GM21825 (cell line): ENCODE results near the gene RB1.

Source experiments
- ATAC-seq: cut with Tn5 transposase; IDR thresholded peaks from one replicate; pipeline ENCODE4 v1.9.1; 2021; ENCODE audit warnings: mild to moderate bottlenecking, moderate library complexity; ENCODE audit not compliant: unreplicated experiment

The RB1 gene

GRCh38 chr13:48526286-48526685, 222.7 kb downstream of the RB1 start:
- no peak for ATAC-seq

DNA sequence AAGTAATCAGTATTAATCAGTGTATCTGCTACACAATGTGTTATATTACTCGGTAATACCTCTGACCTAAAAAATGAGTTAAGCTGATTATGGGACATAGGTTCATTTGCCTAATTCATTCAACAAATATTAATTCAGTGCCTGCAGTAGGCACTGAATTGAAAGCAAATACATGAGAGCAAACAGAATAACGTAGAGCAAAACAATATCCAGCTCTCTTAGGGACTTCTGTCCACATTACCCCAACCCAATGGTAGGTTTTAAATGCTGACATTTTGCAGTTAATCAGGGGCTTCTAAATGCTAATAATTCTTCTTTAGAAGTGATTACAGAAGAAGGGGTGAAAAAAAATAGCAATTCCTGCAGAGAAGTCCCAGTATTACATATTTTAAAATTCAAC, 224.4 kb downstream of the RB1 start:
- no peak for ATAC-seq

- no peak for ATAC-seq
Observed at GRCh38 chr13:48528720-48529119, 225.2 kb downstream of the RB1 start.

GRCh38 chr13:48530833-48531232, 227.3 kb downstream of the RB1 start:
- ATAC-seq = no peak
